Mesenteric fat pad (tissue), 1 donor: Measurements from ENCODE around the gene SCARF2. TPM values are rescaled to one million over a fixed set of nuclear protein-coding genes. Genes with fewer than 3 reads are reported as not detected.
A peak's percentile ranks its signal among the peaks of the same experiment; 100 is the strongest.

Experiments
- DNase-seq: peaks from one replicate; pipeline ENCODE4 v3.0.0-alpha.2; 2020; ENCODE audit warnings: low spot score
- total RNA-seq: library from RNA; stranded (reverse); fragmentation: NEBNext Ultra II Directional; extraction: Animal tissue kit (Norgen Biotek cat#: 25700); gene quantifications from one replicate; pipeline ENCODE4 v1.2.1, GENCODE V29; 2021
- donor health status: DM: yes; HTN: yes; CAD: no.

Gene SCARF2
- total RNA-seq, 1 donor from 2014 or later = 21.1 TPM

DNA sequence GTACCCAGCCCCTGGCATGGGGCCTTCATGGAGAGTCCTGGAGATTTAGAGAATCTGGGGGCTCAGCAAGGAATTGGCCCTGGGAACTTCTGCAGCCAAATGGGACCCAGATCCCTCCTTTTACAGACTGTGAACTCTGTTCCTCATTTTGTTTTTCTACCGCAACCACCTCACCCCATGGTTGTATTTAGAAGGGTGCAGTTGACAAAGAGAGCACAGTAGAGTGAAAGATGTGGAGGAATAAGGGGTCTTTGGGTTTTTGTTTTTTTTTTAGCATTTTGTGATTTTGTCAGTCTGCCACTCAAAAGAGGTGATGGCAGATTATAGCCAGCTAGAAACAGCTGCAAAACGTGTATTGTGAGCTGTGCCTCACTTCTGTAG lies 41.7 kb downstream of the SCARF2 start:
- no peak for DNase-seq

DNA sequence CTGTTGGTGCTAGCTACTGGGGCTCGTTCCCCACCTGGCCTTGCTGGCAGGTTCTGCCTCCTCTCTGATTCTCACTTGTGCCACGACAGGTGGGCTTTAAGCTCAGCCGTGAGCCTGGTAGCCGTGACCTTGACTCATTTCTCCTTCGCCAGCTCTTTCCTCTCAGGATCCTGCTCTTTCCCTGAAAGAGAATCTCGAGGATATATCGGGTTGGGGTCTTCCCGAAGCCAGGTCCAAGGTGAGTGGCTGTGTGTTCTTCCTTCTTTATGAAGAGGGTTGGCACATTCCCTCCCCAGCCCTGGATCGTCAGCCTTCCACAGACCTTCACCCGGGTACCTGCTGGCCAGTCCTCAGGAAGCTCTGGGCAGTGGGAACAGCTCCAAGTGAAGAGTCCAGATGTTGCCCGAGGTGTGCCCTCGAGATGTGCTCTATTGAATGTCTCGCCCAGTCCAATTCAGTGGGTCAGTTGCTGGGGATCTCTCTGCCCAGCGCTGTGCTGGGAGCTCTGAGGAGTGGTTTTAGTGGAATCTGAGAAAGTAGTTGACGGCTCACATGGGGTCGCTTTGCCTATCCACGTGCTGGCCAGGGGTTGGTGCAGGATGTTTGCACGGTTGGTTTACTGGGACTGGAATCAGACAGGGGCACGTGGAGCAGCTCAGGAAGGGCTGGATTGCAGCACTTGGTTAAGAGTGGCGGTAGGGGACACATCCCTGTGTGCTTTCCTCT lies 42.3 kb downstream of the SCARF2 start:
- DNase-seq = peak; percentile 69

DNA sequence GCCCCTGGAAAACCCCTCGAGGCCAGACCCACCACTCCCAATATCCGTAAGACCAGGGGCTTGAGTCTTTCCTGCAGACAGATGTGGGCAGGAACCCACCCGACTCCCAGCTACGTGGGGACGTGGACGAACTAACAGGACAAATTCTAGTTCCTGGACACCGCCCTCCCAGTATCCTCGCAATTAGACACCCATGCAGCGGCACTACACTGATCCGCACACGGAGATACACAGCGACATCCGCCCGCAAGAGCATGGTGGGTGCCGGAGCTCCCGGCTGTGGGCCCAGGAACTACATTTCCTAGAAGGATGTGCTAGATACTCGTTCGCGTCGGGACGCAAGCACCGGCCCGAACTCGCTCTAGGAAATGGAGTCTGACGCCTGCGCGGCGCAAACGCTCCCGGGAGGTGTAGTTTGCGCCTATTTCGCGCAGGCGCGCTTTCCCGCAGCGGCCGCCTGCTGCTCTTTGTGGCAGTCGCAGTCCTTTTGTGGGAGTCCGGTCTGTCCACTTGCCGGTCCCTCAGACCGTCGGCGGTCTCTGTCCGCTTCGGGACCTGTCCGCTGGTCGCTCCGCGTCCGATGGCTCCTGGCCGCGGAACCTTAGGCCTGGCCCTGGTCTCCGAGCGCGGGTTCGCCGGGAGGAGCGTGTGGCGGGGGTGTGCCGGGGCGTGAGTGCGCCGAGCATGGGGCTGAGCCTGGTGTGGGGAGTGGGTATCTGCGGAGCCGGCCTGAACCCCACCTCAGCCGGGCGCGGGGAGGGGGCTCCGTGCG lies 43.7 kb downstream of the SCARF2 start, which contains the start of gene ZNF74:
Gene ZNF74, plus strand, starts transcription at position 447 of the 772 bp plus-strand sequence. CDS start 478 bp downstream, outside the sequence.
- DNase-seq = peak; percentile 96

DNA sequence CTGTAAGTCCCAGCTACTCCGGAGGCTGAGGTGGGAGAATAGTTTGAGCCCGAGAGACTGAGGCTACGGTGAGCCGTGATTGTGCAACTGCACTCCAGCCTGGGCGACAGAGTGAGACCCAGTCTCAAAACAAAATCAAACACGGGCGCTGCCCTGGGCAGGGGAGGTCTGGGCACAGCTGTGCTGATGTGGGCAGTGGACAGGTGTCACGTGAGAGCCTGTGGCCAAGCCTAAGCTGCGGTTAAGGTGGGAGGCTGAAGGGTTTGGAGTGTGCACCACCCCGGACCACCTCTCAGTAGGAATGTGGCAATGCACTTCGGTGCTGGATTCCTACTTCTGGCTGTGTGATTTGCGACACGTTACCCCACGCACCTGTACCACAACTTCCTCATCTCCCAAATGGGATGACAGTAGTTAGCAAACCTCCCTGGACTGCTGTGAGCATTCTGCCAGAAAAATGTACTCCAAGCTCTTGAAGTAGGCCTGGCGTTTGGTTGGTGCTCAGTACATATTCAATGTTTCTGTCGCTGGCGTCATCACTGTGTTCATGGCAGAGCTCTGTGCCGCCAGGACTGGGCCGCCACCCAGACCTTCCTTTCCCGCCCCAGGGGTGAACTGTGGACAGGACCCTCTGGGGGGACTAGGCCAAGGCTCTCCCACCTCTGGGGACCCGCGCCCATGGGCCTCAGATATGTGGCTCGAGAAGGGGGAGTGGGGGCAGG lies 44.5 kb downstream of the SCARF2 start:
- peak; percentile 78 for DNase-seq

DNA sequence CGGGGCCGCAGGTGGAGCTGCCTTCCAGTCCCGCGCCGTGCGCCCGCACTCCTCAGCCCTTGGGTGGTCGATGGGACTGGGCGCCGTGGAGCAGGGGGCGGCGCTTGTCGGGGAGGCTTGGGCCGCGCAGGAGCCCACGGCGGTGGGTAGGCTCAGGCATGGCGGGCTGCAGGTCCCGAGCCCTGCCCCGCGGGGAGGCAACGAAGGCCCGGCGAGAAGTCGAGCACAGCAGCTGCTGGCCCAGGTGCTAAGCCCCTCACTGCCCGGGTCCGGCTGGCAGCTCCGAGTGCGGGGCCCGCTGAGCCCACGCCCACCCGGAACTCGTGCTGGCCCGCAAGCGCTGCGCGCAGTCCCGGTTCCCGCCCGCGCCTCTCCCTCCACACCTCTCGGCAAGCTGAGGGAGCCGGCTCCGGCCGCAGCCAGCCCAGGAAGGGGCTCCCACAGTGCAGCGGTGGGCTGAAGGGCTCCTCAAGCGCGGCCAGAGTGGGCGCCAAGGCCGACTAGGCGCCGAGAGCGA lies 45.2 kb downstream of the SCARF2 start:
- DNase-seq = peak; percentile 86

DNA sequence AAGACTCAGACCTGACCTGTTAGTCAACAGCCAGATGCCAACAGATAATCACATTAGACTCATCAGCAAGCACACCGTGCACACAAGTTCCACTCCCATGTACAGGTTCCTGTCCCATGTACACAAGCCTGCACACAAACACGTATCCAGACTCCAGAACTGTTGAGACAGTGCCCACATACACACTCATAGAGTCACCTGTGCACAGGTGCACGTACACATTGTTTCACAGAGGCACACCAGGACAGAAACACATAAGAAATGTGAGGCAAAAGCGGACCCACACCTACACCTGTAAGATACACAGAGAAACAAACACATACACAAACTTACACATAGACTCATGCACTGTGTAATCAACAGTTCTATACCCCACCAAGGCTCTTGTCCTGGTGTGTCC lies 46.4 kb downstream of the SCARF2 start:
- DNase-seq = peak; percentile 26

DNA sequence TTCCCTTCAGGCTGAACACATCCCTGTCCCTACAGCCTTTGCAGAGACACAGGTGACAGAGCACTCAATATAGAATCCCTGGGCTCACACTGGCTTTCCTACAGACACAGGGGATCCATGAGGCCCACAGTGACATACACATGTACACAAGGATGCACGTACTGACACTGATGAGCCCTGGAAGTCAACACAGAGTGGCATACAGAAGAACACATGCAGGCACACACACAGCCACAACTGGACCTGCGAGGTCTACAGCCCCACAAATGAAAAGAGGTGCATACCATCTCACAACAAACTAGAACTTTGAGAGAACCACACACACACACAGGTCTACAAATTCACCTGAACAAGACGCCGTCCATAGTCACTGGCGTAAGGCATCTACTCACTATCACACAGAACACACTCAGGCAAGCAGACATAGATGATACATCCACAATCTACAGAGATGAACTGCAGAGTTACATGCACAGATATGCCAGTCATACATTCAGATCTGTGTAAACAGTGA lies 47.2 kb downstream of the SCARF2 start:
- DNase-seq = peak; percentile 49

DNA sequence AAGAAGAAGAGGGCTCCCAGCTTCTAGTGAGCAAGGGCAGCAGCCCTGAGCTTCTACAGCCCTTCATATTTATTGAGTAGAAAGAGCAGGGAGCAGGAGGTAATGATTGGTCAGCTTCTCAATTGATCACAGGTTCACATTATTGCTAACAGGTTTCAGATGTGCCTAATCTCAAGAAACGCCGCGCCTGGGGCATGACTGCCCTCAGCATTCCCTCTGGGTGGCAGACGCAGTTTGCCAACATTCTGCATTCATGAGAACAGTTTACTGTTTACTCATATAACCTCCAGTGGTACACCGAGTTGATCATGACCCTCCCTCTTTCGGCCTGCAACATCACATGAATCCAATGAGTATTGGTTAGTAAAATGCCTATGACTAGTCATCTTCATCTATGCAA lies 48.3 kb downstream of the SCARF2 start:
- DNase-seq = peak; percentile 53

DNA sequence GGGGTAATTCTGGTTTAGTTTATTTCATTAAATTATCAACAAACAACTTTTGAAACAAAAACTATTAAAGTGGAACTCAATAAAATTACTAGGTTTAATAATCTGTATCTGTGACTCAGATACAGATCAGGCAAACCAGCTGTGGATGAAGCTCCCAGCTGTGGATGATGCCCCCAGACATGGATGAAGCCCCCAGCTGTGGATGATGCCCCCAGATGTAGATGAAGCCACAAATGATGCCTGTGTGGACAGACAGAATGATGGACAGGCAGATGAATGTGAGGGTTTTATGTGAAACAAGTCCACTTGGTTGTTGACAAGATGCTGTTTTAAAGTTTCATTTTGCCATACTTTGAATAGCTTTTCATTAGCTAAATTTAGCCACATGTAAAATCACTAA lies 49.4 kb downstream of the SCARF2 start:
- DNase-seq = peak; percentile 65

DNA sequence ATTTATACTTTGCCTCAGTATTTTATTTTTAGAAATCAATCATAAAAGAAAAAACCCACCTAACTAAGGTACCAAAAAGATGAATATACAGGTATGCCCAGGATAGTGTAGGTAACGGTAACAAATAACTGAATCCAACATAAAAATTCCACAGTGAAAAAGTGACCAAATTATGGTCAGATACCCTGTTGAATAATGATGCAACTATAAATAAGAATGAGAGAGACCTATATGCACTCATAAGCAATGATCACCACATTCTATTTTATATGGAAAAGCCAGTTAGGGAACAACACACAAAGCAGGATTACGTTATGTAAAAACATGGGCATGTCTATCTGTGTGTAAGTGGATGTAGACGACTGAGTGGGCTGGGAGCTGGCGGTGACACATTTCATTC lies 50.7 kb downstream of the SCARF2 start:
- DNase-seq = peak; percentile 12

DNA sequence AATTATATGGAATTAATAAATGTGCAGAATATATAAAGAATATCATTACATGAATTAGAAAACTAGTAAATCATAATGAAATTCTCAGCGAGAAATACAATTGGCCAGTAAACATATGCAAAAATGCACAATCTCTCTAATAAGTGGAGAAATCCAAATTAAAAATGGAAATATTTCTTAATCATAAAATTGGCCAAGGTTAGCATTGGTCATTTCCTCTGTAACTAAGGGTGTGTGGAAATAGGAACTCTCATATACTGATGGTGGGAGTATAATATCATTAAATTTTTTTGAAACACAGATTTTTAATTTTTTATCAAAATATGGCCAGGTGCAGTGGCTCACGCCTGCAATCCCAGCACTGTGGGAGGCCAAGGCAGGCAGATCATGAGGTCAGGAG lies 51.3 kb downstream of the SCARF2 start:
- DNase-seq = no peak

DNA sequence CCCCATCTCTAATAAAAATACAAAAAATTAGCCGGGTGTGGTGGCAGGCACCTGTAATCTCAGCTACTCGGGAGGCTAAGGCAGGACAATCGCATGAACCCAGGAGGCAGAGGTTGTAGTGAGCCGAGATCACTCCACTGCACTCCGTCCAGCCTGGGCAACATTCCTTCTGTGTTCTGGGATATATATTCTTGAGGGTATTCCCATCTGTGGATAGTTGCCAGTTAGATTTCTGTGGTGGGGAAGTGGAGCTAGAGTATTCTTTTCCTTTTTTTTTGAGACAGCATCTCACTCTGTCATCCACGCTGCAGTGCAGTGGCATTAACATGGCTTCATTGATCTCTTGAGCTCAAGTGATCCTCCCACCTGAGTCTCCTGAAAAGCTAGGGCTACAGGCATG lies 52.8 kb downstream of the SCARF2 start:
- peak; percentile 30 for DNase-seq

DNA sequence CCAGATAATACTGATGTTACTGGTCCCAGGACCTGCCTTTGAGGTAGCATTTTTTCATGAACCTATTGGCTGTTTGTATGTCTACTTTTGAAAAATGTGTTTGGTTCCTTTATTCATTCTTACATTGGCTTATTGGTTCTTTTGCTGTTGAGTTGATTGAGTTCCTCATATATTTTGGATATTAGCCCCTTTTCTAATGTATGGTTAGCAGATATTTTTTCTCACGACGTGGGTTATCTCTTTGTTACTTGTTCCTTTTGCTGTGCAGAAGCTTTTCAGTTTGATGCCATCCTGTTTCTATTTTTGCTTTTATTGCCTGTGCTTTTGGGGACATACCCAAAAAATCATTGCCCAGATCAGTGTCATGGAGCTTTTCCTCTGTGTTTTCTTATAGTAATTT lies 53.5 kb downstream of the SCARF2 start:
- DNase-seq = no peak

DNA sequence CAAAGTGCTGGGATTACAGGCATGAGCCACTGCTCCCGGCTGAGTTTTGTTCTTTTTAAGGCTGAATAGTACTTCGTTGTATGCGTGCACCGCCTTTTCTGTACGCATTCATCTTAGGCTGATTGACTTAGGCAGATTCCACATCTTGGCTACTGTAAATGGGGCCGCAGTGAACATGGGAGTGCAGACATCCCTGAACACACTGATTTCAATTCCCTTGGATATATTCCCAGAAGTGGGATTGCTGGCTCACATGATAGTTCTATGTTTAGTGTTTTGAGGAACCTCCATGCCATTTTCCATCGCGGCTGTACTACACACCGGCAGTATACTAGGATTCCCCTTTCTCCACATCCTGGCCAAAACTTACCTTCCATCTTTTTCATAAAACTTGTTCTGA lies 54.1 kb downstream of the SCARF2 start:
- peak; percentile 37 for DNase-seq

DNA sequence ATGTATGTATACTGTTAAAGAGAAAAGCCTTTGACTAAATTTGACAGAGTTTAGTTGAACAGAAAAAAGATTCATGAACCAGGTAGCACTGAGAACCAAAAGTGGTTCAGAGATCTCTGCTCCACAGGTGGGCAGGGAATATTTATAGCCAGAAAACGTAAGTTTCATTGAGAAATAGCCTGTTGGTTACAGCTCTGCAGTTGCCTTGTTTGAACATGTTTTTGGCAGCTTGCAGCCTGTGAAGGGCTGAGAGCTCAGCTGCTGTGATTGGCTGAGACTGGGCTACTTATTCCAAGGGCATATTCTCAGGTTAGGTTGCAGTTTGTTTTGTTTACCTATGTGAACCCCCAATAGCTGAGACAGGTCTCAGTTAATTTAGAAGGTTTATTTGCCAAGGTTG lies 57.1 kb downstream of the SCARF2 start:
- peak; percentile 16 for DNase-seq

DNA sequence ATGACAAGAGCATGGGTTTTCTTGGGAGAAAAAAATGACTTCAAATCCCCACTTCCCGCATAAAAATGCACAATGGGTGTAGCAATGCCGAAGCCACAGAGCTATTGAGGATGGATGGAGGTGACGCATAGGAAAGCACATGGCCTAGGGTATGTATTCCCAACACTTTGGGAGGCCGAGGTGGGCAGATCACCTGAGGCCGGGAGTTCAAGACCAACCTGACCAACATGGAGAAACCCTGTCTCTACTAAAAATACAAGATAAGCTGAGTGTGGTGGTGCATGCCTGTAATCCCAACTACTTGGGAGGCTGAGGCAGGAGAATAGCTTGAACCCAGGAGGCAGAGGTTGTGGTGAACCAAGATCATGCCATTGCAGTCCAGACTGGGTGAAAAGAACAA lies 58.9 kb downstream of the SCARF2 start:
- DNase-seq = peak; percentile 11

DNA sequence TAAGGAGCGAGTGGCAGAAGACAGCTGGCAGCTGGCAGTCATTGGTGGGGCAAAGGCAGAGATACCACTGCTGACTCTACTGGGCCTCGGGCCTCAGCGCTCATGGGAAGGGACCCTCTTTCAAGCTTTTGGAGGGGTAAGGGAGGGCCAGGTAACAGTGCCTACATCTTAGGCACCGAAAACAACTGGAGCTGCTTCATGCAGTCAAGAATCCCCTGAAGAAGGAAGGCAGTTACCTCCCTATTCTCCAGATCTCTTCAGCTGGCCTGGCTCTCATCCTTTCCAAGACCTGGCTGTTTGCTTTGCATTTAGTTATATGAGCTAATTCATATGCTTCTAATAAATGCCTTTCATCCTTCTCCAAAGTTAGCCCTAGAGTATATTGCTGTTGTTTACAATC lies 59.5 kb downstream of the SCARF2 start:
- peak; percentile 12 for DNase-seq

DNA sequence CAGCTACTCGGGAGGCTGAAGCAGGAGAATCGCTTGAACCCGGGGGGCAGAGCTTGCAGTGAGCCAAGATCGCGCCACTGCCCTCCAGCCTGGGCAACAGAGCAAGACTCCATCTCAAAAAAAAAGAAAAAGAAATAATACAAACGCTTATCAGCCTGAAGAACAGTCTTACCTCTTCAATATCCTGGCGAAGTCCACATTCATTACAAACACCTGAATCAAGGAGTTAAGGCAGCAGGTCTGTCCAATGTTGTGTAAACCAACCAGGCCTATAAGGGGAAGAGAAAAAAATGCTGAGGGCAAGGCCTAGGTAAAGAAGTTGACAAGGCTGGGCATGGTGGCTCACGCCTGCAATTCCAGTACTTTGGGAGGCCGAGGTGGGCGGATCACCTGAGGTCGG lies 60.6 kb downstream of the SCARF2 start:
- peak; percentile 47 for DNase-seq

DNA sequence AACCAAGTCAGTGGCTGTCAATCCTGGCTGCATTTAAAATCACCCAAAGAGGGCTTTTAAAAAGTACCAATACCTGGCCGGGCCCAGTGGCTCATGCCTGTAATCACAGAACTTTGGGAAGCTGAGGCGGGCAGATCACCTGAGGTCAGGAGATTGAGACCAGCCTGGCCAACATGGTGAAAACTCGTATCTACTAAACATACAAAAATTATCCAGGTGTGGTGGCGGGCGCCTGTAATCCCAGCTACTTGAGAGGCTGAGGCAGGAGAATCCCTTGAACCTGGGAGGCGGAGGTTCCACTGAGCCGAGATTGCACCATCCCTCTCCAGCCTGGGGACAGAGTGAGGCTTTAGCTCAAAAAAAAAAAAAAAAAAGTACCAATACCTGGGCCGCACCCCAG lies 61.3 kb downstream of the SCARF2 start:
- DNase-seq = peak; percentile 59
